Measurements from ENCODE around the gene PKNOX1. TPM values are rescaled to one million over a fixed set of nuclear protein-coding genes. Genes with fewer than 3 reads are reported as not detected.
"Not testable (repeated sequence)": the region's sequence is repeated elsewhere in the genome, so short reads cannot be mapped to it uniquely, and the experiment has no call there.

PKNOX1 gene
- total and polyA plus RNA-seq, 3 donors from 2014 or later: 22.1 to 82.5 (median 38.8) TPM

DNA sequence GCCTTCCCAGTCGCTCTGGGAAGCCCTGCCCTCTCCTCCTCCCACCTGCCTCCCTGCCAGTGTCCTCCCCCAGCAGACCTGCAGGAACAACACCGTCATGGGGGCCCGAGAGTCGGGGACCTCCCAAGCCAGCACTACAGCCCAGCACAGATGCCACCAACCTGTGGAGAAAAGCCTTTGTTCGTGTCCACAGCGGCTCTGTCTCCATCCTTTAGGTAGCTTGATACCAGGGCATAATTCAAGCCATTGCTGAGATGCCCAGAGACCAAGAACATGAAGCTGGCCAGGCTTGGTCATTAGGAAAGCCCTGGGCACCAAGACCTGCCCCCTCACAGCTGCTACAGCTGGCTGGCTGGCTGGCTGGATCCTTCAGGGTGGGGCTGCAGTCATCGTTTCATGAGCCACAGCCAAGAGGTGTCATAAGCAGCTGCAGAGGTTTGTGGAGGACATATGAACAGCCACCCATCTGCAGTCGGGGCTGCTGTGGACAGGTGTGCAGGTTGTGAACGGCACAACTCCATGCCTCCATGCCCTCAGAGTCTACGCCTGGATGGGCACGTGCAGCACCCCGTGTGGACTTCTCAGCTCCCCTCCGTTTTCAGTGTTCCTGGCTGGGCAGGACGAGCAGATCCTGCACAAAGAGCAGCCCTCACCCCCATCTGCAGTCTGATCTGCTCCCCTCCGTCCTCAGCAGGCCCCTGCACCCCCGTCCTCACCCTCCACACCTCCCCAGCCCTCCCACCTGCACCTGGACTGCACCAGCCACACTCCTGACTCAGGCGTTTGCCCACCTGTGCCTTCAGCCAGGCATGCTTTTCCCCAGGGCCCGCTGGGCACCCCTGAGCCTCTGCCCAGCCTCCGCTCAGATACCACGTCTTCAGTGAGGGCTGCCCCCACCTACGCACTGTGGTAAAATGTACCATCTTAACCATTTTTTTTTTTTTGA is 71.8 kb downstream of the PKNOX1 start:
- H3K4me3 ChIP-seq; DNase-seq; H3K27ac ChIP-seq; H3K9me3 ChIP-seq; H3K4me1 ChIP-seq; H3K36me3 ChIP-seq (ENCODE audit: low read depth, missing control alignments); H3K27me3 ChIP-seq; intact Hi-C loops (cut with DNase I; ENCODE audit: low total_unique reads): not testable (repeated sequence)
- 63 to 73% methylated on average over 3 to 9 of the region's 21 CpGs for WGBS, 2 donors

DNA sequence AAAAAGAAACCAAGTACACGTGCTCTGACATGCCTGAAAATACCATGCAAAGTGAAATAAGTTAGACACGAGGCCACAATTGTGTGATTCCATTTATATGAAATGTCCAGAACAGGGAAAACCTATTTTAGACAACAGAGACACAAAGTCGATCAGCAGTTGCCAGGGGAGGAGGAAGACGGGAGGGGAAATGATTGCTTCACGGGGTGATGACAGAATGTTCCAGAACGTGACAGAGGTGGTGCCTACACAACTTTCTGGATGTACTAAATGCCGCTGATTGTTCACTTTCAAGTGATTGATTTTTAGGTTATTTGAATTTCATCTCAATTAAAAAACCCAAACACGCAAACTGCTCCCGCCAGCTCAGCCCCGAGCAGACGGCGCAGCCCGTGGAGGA is 78.8 kb downstream of the PKNOX1 start:
- H3K27me3 ChIP-seq; H3K36me3 ChIP-seq (ENCODE audit: low read depth, missing control alignments); H3K4me1 ChIP-seq; intact Hi-C loops (cut with DNase I; ENCODE audit: low total_unique reads); H3K4me3 ChIP-seq; H3K27ac ChIP-seq; H3K9me3 ChIP-seq; DNase-seq: not testable (repeated sequence)
- WGBS, 2 donors: no CpG with 5 or more reads among the region's 13 CpGs

DNA sequence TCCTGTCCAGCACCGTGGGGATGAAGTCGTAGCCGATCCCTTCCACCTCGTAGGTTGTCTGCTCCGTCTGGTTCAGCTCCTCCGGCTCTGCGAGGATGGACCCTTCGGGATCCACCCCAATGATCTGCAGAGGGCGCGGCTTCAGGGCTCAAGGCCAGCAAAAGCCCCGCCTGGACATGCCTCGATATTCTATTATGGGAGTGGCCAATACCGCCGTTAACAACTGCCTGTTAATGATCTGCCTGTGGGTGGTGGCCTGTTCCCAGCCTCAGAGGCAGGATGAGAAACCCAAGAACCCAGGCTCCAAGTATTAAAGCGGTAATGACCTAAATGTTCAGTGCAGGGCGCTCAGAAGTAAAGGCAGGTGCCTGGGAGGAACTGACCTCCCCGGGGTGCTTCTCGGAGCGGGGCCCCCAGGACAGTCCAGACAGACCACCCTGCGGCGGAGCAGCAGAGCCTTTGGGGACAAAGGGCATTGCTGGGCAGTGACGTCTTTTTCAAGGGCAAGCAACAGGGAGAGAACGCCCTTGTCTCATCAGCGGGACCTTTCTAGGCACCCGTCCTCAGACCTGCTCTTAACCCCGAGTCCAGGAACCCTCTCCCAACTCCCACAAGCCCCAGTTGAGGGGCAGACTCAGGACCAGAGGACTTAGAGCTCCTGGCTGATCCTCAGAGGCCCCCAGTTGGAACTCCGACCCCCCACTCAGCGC is 88.7 kb downstream of the PKNOX1 start:
- H3K9me3 ChIP-seq; H3K36me3 ChIP-seq (ENCODE audit: low read depth, missing control alignments); intact Hi-C loops (cut with DNase I; ENCODE audit: low total_unique reads); H3K4me3 ChIP-seq; H3K27me3 ChIP-seq; H3K27ac ChIP-seq; H3K4me1 ChIP-seq; DNase-seq: not testable (repeated sequence)
- WGBS, 2 donors: no CpG with 5 or more reads among the region's 28 CpGs

DNA sequence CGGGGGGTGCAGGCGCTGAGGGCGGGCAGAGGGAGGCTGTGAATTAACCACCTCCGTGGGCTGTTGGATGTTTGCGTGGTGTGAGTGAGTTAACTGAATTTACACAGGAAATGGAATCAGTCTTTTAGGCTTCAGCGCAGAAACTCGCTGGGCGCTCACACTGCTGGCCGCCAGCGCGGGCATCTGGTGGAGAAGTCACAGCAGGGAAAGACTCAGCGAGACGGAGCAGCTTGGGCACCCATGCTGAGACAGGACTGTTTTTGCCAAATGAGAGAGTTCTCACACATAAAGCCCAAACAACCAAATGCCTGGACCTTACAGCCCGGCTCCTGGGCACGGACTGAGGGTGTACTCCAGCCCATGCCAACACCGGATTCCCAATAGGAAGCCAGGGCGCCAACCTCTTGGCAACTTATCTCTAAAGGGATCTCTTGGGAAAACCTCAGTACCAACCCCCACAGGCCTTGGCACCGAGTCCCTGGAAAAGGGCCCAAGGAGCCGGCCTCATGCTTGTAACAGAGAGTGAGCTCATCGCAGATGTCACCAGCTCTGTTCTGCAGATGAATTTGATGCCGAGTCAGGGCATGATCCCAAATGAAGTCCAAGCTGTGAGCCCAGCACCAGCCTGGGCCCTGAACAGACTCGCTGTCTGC is 90.0 kb downstream of the PKNOX1 start:
- intact Hi-C loops (cut with DNase I; ENCODE audit: low total_unique reads); H3K27ac ChIP-seq: not testable (repeated sequence)

DNA sequence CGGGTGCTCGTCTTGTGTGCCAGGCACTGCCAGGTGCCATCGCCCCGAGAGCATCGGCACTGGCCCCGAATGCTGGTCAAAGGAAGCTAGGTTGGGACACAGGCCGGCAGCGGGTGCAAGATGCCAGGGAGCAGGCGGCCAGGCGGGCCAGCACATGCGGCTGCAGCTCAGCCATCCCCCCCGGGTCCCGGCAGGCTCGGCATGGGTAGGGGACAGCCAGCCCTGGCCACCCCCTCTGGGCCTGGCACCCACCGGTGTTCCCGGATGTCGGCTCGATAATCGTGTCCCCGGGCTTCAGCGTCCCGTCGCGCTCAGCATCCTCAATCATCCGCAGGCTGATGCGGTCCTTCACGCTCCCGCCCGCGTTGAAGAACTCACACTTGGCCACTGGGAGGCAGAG is 91.6 kb downstream of the PKNOX1 start:
- H3K36me3 ChIP-seq (ENCODE audit: low read depth, missing control alignments); intact Hi-C loops (cut with DNase I; ENCODE audit: low total_unique reads); H3K27ac ChIP-seq; H3K4me3 ChIP-seq; H3K4me1 ChIP-seq; H3K27me3 ChIP-seq; DNase-seq; H3K9me3 ChIP-seq: not testable (repeated sequence)
- WGBS, 2 donors: 96% methylated on average over 19 of the region's 30 CpGs; no CpG with 5 or more reads in 1 of the 2 donors

More for the DNA sequence above, 90.0 kb downstream of the PKNOX1 start:
- H3K9me3 ChIP-seq; H3K4me1 ChIP-seq; DNase-seq; H3K4me3 ChIP-seq; H3K36me3 ChIP-seq (ENCODE audit: low read depth, missing control alignments); H3K27me3 ChIP-seq: not testable (repeated sequence)
- WGBS, 2 donors: no CpG with 5 or more reads among the region's 22 CpGs

DNA sequence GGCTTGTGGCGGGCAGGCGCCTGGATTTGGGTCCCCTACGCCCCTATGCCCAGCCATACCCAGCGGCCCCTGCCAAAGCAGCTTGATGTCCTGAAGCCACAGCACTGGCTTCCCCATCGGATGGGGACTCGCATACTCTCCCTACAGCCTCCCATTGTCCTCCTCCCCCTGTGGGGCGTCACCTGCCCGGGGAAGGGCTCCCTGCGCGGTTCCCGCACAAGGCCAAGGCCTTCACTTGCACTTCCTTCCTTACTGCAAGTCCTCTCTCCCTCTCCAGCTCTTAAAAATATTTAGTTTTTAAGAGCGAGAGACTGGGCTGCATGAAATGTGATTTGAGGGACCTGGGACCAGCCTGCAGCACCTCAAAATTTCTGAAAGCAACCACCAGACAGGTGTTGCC is 92.3 kb downstream of the PKNOX1 start:
- H3K27me3 ChIP-seq; intact Hi-C loops (cut with DNase I; ENCODE audit: low total_unique reads); H3K4me3 ChIP-seq; DNase-seq; H3K9me3 ChIP-seq; H3K27ac ChIP-seq; H3K4me1 ChIP-seq; H3K36me3 ChIP-seq (ENCODE audit: low read depth, missing control alignments): not testable (repeated sequence)
- WGBS, 2 donors: 83 to 89% methylated on average over 2 to 8 of the region's 12 CpGs

DNA sequence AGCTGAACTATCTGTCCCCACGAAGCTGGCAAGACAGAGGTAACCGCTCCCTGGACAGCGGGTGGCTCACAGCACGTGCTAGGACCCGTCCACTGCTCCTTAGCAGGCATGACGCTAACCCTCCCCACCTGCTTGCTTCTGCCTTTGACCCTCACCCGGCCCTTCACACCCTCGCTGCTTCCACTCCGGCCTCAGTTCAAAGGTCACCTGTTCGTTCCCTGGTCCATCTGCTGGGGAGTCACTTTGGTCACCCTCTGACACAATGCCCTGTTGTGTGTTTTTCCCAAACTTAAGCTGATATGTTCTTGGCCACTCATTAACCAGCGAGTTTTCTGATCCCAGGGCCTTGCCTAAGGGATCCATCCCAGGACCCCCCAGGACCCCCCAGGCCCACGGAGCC is 93.7 kb downstream of the PKNOX1 start:
- H3K27ac ChIP-seq; H3K4me1 ChIP-seq; DNase-seq; H3K27me3 ChIP-seq; H3K4me3 ChIP-seq; H3K9me3 ChIP-seq; H3K36me3 ChIP-seq (ENCODE audit: low read depth, missing control alignments); intact Hi-C loops (cut with DNase I; ENCODE audit: low total_unique reads): not testable (repeated sequence)
- 90% methylated on average over 5 of the region's 12 CpGs; no CpG with 5 or more reads in 1 of the 2 donors for WGBS, 2 donors

DNA sequence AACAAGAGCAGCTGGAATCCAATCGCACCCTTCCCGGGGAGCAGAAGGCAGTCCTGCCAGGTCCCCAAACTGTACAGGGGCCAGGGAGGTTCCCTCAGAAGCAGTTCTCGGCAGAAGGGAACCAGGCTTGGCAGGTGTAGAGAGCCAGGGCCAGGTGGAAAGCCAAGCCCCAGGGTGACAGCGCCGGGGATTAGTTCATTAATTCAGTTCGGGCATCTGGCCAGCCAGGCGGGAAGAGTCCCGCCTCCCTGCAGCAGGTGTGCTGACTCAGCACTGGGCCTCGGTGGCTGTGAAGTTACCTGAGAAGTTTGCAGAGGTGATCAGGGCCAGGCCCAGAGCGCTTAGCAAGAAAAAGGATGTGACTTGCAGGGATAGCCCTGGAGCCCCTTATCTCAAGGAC is 95.3 kb downstream of the PKNOX1 start:
- H3K9me3 ChIP-seq; H3K4me3 ChIP-seq; DNase-seq; H3K27ac ChIP-seq; intact Hi-C loops (cut with DNase I; ENCODE audit: low total_unique reads); H3K36me3 ChIP-seq (ENCODE audit: low read depth, missing control alignments); H3K27me3 ChIP-seq; H3K4me1 ChIP-seq: not testable (repeated sequence)
- no CpG with 5 or more reads among the region's 10 CpGs for WGBS, 2 donors

DNA sequence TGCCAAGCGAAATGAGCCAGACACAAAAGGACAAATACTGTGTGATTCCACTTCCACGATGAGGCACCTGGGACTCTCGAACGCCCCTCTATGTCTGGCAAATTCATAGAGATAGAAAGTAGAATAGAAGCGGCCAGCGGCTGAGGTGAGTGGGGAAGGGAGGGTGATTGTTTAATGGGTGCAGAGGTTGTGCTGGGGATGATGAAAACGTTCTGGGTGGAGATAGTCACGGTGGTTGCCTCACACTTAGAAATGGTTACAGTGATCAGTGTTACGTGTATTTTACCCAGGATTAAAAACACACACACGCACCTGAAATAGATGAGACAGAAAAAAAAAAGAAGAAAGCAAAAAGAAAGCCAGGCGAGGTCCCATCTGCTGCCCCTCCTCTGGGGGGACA is 98.4 kb downstream of the PKNOX1 start:
- H3K4me1 ChIP-seq; H3K27me3 ChIP-seq; DNase-seq; H3K27ac ChIP-seq; H3K9me3 ChIP-seq; H3K36me3 ChIP-seq (ENCODE audit: low read depth, missing control alignments); intact Hi-C loops (cut with DNase I; ENCODE audit: low total_unique reads); H3K4me3 ChIP-seq: not testable (repeated sequence)
- no CpG with 5 or more reads among the region's 11 CpGs for WGBS, 2 donors

DNA sequence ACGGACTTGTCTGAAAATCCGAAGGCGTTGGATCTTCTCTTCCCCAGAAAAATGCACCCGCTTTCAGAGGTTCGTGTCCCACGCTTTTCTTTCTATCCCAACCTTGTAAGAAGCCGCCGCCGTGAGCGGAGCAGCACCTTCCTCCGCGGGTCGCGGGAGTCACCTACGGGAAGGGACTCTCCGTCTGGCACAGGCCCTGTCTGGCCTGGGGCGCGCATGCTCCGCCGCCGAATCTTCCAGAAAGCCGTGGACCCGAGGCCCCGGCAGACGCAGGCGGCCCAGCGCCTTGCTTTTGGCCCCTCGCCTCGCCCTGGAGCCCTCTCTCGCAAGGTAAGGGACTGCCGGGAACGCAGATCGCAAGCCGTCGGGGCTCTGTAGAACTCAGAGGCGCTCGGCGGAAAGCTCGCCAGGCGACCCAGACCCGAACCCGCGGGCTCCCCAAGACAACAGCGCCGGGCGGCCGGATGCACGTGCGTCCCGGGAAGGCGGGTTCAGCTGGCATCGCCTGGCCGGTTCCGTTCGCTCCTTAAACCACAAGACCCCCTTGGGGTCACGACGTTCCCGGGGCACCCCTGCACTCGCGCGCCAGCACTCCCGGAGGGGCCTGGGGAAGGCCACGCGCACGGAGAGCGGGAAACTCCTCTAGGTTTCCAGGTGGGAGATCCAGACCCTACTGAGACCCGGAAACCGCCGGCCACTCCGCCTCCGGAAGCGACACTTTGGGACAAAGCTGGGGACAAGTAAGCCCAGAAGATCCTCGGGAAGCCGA is 100.2 kb downstream of the PKNOX1 start:
- H3K36me3 ChIP-seq (ENCODE audit: low read depth, missing control alignments); H3K4me1 ChIP-seq; H3K9me3 ChIP-seq; H3K4me3 ChIP-seq; H3K27me3 ChIP-seq; intact Hi-C loops (cut with DNase I; ENCODE audit: low total_unique reads); H3K27ac ChIP-seq; DNase-seq: not testable (repeated sequence)
- WGBS, 2 donors: no CpG with 5 or more reads among the region's 74 CpGs
